Esophagus (tissue), 2 donors: ENCODE measurements around the gene MRGPRE. TPM values are rescaled to one million over a fixed set of nuclear protein-coding genes. Genes with fewer than 3 reads are reported as not detected.

Experiments
- H3K27ac ChIP-seq, 2 donors: one replicate each; pipeline ENCODE4 v1.5.1; 2013; ENCODE audit warnings: low read depth in 2 of 2, mild to moderate bottlenecking in 2 of 2, inconsistent platforms in 1 of 2, low read length in 1 of 2, moderate library complexity in 1 of 2
- H3K27me3 ChIP-seq, 2 donors: one replicate each; pipeline ENCODE4 v1.6.1; 2013; ENCODE audit warnings: low read length in 2 of 2, control low read depth in 1 of 2, mild to moderate bottlenecking in 1 of 2; ENCODE audit not compliant: insufficient read depth in 2 of 2, control insufficient read depth in 1 of 2
- H3K36me3 ChIP-seq, 2 donors: one replicate each; pipeline ENCODE4 v1.6.1; 2013; ENCODE audit warnings: low read length in 1 of 2; ENCODE audit not compliant: control insufficient read depth in 2 of 2, insufficient read depth in 2 of 2
- H3K4me1 ChIP-seq, 2 donors: one replicate each; pipeline ENCODE4 v1.6.1; 2013; ENCODE audit warnings: low read length in 1 of 2; ENCODE audit not compliant: control insufficient read depth in 2 of 2, insufficient read depth in 2 of 2
- H3K4me3 ChIP-seq, 2 donors: one replicate each; pipeline ENCODE4 v1.5.1; 2013; ENCODE audit warnings: low read length in 2 of 2, mild to moderate bottlenecking in 2 of 2, low read depth in 1 of 2, moderate library complexity in 1 of 2
- H3K9me3 ChIP-seq, 2 donors: one replicate each; pipeline ENCODE4 v1.6.1; 2013; ENCODE audit warnings: mild to moderate bottlenecking in 2 of 2, low read depth in 1 of 2, low read length in 1 of 2, moderate library complexity in 1 of 2; ENCODE audit not compliant: control insufficient read depth in 2 of 2, insufficient read depth in 1 of 2
- WGBS, 2 donors: extraction: QIAGEN DNeasy Blood & Tissue Kit; methylation state at CpG; one replicate each; pipeline ENCODE4 v1.1.7; 2013; 5-methylcytosine and 5-hydroxymethylcytosine counted together
- polyA plus RNA-seq, 2 donors: library from polyadenylated mRNA; stranded (reverse); fragments of 200-250 nt; gene quantifications; one replicate each; pipeline ENCODE4 v1.2.3, GENCODE V29; 2013
- donor health status: healthy with polysubstance abuse.
- donor health status: Bipolar disorder and iron deficiency.

The MRGPRE gene
- polyA plus RNA-seq, 2 donors: not detected

- H3K27me3 ChIP-seq: peaks cover 0 to 7% of the 10 kb centered on the region in 2 donors
- H3K27ac ChIP-seq: no peak overlapping the region
- H3K4me1 ChIP-seq: no peaks in the 10 kb centered on the region
- no peak overlapping the region for H3K4me3 ChIP-seq
- 78 to 81% methylated on average over 24 of the region's 24 CpGs for WGBS, 2 donors
- no peaks in the 10 kb centered on the region for H3K36me3 ChIP-seq
- H3K9me3 ChIP-seq: peaks cover 0 to 3% of the 10 kb centered on the region in 2 donors
Measured at GRCh38 chr11:3204141-3205015, 27.8 kb downstream of the MRGPRE start.

- peaks cover 3% of the 10 kb centered on the region in 2 donors for H3K9me3 ChIP-seq
- no peaks in the 10 kb centered on the region for H3K36me3 ChIP-seq
- no peak overlapping the region for H3K27ac ChIP-seq
- H3K4me1 ChIP-seq: no peaks in the 10 kb centered on the region
- WGBS, 2 donors: 4 to 7% methylated on average over 49 to 51 of the region's 51 CpGs
- H3K4me3 ChIP-seq: no peak overlapping the region
- H3K27me3 ChIP-seq: peaks cover 0 to 7% of the 10 kb centered on the region in 2 donors
Measured at GRCh38 chr11:3203221-3204043, 28.8 kb downstream of the MRGPRE start.

GRCh38 chr11:3202759-3203158, 29.5 kb downstream of the MRGPRE start:
- H3K4me1 ChIP-seq: no peaks in the 10 kb centered on the region
- H3K9me3 ChIP-seq: peaks cover 3% of the 10 kb centered on the region in 2 donors
- no peaks in the 10 kb centered on the region for H3K36me3 ChIP-seq
- H3K27ac ChIP-seq: no peak overlapping the region
- peaks cover 0 to 7% of the 10 kb centered on the region in 2 donors for H3K27me3 ChIP-seq
- WGBS, 2 donors: 6 to 11% methylated on average over 17 of the region's 17 CpGs
- no peak overlapping the region for H3K4me3 ChIP-seq

GRCh38 chr11:3202305-3202704, 29.9 kb downstream of the MRGPRE start:
- no peak overlapping the region for H3K27ac ChIP-seq
- 61 to 63% methylated on average over 7 of the region's 7 CpGs for WGBS, 2 donors

GRCh38 chr11:3201677-3202181, 30.5 kb downstream of the MRGPRE start:
- WGBS, 2 donors: 70 to 72% methylated on average over 17 of the region's 17 CpGs
- H3K27ac ChIP-seq: no peak overlapping the region
- peaks cover 3% of the 10 kb centered on the region in 2 donors for H3K9me3 ChIP-seq
- no peaks in the 10 kb centered on the region for H3K4me1 ChIP-seq
- no peak overlapping the region for H3K4me3 ChIP-seq
- H3K36me3 ChIP-seq: no peaks in the 10 kb centered on the region
- H3K27me3 ChIP-seq: peaks cover 0 to 7% of the 10 kb centered on the region in 2 donors

More at GRCh38 chr11:3202305-3202704, 29.9 kb downstream of the MRGPRE start:
- peaks cover 0 to 7% of the 10 kb centered on the region in 2 donors for H3K27me3 ChIP-seq
- no peaks in the 10 kb centered on the region for H3K36me3 ChIP-seq
- no peak overlapping the region for H3K4me3 ChIP-seq
- peaks cover 3% of the 10 kb centered on the region in 2 donors for H3K9me3 ChIP-seq
- no peaks in the 10 kb centered on the region for H3K4me1 ChIP-seq

GRCh38 chr11:3201112-3201581, 31.1 kb downstream of the MRGPRE start:
- no peaks in the 10 kb centered on the region for H3K36me3 ChIP-seq
- peaks cover 1 to 3% of the 10 kb centered on the region in 2 donors for H3K9me3 ChIP-seq
- H3K4me3 ChIP-seq: no peak overlapping the region
- H3K27me3 ChIP-seq: peaks cover 0 to 7% of the 10 kb centered on the region in 2 donors
- H3K27ac ChIP-seq: no peak overlapping the region
- H3K4me1 ChIP-seq: peaks cover 0 to 3% of the 10 kb centered on the region in 2 donors
- 83 to 87% methylated on average over 15 of the region's 15 CpGs for WGBS, 2 donors

- WGBS, 2 donors: 71 to 83% methylated on average over 12 of the region's 12 CpGs
- peaks cover 0 to 3% of the 10 kb centered on the region in 2 donors for H3K9me3 ChIP-seq
- H3K27me3 ChIP-seq: peaks cover 0 to 7% of the 10 kb centered on the region in 2 donors
- H3K27ac ChIP-seq: no peak overlapping the region
- H3K4me3 ChIP-seq: no peak overlapping the region
- no peaks in the 10 kb centered on the region for H3K36me3 ChIP-seq
- H3K4me1 ChIP-seq: peaks cover 0 to 4% of the 10 kb centered on the region in 2 donors
Measured at GRCh38 chr11:3200388-3201111, 31.7 kb downstream of the MRGPRE start.

- no peak overlapping the region for H3K4me3 ChIP-seq
- no peak overlapping the region for H3K27ac ChIP-seq
- 77 to 78% methylated on average over 19 of the region's 19 CpGs for WGBS, 2 donors
- H3K9me3 ChIP-seq: peaks cover 0 to 3% of the 10 kb centered on the region in 2 donors
- peaks cover 0 to 4% of the 10 kb centered on the region in 2 donors for H3K4me1 ChIP-seq
- H3K36me3 ChIP-seq: no peaks in the 10 kb centered on the region
- peaks cover 0 to 7% of the 10 kb centered on the region in 2 donors for H3K27me3 ChIP-seq
Measured at GRCh38 chr11:3199537-3200295, 32.5 kb downstream of the MRGPRE start.
